ENCODE measurements around the gene BHLHE23.

The BHLHE23 gene

DNA sequence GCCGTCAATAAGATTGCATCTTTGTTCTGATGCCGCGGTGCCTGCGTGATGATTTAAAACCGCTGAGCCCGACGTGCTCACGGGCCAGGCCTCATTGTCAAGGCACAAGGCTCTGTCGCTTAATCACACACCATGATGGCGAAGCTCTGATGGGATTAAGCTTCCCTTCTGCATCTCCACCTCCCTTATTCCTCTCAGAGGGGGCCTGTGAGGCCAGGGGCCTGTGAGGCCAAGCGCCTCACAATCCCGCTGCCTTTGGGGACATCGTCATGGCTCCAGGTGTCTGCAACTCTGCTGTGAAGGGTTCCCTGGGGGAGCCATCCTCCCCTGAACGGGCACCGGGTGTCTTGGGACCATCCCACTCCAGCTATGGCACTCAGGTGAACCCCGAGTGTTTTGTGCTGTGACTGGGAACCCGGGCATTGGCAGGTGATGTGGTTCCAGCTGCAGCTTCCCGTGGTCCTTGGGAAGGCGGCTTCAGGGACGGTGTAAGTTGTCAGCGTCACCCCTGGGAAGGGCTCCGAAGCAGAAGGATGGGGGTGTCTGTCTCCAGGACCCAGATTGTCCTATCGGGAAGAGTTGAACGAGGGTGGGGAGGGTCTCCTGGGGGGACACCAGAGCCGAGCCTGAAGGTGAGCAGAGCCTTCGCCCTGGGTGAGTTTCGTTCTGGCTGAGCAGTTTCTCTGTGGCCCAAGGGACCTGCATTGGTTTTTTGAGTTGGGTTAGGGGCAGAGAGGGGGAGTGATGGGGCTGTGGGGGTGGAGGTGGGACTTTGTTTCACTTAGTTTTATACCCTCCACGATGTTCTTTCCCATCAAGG is 18.0 kb upstream of the BHLHE23 start:
- no peak for DNase-seq

DNA sequence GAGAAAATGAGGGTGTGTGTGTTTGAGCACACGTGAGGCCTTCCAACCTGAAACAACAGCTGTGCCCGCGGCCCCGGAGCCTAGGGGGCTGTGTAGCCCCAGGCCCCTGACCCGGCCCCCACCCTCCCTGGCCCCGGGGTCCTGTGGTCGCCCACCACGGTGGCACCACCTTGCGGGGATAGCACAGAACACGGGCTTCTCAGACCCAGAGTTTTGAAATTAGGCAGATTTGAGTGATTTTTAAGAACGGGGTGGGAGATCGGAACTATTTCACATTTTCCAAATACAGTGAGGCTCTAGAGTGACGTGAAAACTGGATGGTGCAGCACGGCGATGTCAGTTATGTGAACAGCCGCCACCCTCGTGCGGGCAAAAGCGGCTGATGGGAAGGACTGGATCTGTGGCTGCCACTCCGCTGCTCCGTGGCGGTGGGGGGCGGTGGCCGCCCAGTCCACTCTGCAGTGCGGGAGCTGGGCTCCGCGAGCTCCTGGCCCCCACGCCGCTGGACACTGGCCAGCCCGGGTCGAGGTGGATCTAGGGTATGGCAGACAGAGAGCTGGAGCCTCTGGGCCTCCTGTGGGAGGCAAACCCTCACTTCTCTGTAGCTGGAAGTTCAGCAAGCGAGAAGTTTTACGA is 17.3 kb upstream of the BHLHE23 start:
- no peak for DNase-seq

DNA sequence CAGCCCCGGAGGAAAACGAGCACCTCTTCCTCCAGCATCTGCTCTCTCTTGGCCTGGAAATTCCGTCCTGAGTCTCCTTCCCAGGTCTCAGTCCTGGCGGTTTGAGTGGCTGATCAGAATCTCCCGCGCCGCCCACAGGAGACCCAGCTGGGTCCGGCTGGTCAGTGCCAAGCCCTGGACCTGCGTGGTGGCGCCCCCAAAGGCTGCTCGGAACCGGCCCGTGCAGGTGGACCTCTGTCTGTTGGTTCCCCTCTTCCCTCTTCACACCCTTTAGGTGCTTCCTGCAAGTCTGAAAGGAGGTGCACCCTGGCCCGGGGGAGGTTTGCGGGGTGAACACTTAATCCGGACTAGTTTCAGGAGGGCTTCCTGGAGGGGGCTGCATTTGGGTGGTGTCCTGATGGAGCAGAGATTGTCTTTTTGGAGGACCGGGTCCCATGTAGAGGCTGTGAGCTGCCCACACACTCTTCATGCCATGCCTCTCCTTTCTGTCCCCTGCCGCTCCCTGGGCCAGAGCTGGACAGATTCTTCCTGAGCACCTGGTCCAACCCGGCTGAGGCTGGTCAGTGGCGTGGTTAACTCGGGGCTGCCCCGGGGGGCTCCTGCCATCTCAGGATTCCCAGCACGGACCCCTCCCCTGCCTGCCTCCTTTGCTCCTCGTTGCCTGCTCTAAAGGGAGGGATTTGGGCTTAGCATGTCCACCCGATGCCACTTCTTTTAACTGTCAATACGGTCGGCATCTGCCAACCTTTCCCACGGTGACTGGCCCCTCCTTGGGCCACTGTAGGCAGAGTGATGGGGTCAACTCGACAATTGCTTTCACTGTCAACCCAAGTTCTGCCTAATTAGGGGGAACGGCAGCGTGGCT is 16.5 kb upstream of the BHLHE23 start:
- no peak for DNase-seq

DNA sequence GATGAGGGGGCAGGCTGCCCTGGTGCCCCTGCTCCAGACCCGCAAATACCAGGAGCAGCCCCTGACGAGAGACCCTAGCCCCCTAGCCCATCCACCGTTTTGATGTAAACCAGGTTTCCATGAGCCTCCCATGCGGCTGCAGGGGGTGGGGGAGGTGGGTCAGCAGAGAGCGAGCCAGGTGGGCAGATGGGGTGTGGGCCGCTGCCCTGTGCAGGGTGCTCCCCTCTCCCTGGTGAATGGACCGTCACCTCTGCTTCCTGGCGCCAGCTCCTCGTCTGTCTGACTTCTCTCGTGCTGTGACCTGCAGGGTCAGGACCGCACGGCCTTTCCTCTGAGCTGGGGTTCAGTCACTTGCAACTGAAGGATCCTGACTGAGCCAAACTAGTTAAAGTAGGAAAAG is 15.7 kb upstream of the BHLHE23 start:
- no peak for DNase-seq

DNA sequence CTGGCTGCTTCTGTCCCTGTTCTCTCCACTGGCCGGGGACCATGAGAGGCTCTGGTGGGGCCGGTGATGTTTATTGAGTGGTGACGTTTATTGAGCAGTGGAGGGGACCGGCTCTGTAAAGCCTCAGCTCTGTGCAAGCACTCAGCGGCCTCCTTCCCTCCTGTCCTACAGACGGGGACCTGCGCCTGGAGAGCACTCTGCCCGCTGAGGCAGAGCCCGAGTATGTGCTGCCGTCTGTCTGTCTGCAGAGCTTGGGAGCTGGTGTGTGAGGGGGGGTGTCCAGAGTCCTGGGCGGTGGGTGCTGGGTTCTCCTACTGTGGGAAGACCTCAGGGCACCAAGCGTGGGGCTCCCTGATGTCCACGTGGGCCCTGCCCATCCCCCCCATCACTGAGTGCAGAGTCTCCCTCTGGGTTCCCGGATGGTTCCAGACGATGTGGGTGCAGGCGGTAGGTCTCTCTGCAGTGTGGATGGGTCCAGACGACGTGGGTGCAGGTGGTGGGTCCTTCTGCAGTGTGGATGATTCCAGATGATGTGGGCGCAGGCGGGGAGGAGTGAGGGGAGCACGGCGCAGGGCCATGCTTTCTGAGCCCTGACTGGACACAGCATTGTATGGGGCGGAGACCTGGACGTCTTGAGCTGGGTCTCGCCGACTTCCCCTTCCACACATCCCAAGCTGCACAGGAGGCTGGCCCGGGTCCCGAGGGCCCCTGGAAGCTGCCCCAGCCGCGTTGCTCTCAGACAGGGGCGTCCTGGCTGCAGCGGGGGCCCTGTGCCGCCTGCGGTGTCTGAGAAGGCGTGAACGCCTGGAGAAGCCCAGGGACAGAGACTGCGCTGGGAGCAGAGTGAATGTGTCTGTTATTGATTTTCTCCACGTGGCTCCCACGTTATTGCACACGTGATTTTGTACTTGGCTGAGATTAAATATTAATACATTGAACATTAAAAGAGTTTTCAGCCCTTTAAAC is 14.9 kb upstream of the BHLHE23 start:
- no peak for DNase-seq

DNA sequence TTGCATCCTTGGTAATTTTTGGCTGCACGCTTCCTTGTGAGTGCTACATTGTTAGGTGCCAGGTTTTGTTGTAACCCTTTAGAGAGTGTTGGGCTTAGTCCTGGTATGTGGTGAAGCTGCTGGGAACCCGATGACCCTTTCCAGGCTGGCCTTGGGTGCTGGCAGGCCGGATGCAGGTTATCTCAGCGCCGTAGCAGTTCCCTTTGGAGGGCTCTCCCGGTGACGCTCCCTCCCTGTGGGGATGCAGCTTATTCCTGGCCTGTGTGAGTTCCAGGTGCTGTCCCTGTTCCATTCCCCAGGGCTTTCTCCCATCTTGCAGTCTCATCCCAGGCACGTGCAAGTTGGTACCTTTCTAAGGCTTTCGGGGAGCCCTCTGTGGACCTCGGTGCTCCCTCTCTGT is 13.9 kb upstream of the BHLHE23 start:
- DNase-seq, result no peak

DNA sequence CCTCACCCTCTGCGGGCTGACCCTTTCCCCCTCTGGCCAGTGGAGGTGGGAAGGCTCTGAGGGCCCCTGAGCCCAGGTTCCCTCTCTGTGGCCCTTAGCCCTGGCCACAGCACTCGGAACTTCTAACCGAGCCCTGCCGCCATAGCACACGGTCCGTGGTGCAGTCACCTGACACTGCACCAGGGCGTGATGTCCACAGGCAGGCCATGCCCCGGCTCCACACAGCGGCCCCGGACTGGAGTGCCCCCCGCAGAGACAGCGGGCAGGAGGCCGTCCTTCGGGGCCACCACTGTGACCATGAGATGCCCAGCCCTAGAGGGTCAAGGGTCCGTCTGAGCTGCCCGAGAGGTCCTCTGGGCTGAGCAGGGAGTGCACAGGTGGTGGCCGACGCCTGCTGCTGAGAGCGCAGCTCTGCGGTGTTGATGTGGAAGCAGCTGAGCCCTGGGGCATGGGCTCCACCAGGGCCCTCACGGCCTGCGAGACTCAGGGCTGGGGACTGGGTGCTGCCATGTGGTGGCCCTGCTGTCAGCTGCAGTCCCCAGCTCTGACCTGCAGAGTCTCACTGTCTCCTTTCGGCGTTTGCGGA is 11.2 kb upstream of the BHLHE23 start:
- DNase-seq, result no peak

DNA sequence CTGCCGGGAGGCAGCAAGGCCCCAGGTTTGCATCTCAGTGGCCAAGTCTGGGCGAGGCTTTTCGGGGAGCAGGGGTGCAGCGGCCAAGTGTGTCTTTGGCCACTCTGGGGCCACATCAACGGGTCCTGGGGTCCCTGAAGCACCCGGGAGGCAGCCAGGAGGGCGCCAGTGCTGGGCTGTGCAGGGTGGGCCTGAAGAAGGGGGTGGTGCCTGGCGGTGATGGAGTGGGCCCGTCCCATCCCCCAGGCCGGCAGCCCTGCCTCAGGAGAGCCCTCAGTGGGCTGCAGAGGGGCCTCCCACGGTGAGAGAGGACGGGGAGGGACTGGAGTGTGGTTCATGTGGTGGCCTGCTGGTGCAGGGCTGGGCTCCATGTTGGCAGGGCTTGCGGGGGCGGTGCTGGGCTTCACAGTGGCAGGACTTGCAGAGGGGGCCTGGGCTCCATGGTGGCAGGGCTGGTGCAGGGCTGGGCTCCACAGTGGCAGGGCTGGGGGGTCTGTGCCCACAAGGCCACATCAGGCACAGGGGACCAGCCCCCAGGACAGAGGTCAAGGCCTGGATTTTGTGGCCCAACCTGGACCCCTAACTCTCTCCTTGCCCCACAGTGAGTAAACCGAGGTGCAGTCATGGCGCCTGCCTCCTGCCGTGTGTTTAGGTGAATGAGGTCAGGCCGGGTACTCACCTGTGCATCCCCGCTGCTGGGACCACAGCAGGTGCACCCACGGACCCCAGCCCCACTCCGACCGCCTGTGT is 10.5 kb upstream of the BHLHE23 start:
- no peak for DNase-seq

DNA sequence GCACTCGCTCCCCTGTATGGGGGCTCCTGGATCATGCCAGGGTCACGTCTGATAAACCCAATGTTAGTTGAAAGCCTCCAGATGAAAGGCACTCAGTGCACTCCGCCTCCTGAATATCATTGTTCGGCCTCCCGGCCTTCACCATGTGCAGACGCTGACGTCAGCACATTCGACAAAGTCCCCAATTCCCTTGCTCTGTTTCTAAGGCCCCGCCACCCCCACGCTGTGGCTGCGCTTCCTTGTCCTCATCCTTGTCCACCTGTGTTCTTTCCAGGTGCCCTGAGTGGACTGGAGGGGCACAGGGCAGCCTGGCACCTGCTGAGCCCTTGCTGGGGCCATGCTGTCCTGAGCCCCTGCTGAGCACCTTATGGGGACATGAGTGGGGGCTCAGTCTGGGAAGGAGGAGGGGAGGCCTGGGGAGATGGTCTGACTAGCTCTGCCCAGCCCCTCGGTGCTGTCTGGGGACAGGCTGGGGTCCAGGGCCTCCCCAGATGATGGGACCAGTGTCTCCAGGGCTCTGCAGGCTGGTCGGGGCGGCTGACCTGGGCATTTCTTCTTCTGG is 9.8 kb upstream of the BHLHE23 start:
- DNase-seq, result no peak

DNA sequence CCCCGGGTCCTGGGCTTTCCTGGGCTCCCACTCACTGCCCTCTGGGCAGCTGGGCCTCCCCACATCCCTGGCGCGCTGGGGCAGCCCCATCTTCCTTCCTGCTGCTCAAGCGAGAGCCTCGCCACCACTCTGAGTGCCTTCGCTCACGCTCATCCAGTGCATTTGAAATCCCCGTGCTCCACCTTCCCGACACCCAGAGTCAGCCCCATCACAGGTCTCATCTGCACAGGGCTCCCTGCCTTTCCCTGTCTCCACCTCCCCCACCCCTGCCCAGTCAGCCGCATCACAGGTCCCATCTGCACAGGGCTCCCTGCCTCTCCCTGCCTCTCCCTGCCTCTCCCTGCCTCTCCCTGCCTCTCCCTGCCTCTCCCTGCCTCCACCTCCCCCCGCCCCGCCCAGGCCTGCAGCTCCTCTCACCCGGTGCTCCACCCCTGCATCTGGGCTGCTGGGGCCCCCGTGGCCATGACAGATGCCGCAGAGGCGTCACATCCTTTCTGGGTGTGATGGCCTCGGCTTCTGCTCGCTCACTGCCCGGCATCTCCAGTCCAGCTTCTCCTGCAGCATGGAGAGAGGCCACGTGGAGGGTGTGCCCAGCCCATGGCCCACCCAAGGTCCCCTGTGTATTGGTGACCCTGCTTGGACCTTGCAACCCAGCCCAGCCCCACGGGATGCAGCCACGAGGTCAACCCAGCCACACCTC is 9.0 kb upstream of the BHLHE23 start:
- no peak for DNase-seq

DNA sequence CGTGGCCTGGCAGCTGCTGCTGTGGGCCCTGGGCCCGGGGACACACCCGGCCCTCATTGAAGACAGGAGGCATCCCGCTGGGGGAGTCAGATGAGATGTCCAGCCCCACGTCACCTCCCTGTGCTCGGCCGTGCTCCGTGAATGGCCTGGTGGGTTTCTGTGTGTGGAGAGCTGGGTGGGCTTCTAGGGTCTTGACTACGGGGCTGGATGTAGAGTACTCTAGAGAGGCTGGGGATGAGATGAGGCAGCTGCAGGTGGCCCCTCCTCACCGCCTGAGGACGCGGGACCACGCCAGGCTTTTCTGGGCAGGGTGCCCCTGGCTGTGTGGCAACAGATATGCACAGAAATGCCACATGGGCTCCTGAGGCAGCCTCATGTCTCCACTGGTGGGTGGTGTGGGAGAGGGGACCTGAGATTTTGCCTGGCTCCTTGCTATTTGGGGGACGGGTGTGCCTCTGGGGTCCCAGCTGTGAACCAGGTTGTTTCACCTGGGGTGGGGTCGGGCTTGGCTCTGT is 8.4 kb upstream of the BHLHE23 start:
- DNase-seq, result no peak

DNA sequence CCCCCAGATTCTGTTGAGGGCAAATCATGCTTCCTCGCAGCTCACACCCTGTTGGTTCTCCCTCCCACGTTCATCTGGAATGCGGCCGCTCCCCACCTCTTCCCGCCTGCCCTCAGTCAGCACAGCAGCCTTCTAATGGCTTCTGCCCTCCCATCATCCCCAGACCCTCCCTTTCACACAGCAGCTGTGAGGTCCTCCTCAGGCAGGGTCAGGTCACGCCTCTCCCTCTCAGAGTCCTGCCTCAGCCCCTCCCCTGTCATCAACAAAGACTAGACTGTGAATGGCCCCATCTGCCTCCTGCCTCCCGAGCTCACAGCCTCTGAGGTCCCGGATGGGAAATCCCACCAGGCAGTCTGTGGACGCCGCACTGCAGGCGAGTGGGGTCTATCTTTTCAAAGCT is 7.9 kb upstream of the BHLHE23 start:
- DNase-seq, result no peak

DNA sequence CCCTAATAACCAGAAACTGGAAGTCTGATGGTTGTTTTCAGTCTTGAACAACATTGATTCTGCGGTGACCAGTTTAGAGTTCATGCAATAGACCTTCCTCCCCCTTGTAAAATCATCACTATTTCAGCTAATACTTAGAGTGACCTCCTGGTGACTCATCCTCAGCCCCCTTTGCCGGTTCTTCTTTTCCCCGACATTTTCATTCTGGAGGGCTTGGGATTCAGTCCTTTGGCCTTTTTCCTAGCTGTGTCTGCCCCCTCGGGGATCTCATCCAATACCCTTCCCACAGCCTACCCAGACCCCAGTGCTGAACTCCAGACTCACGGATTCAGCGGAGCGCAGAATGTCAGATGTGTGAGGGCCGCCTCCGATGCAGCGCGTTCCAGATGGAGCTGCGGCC is 7.5 kb upstream of the BHLHE23 start:
- DNase-seq, result no peak

DNA sequence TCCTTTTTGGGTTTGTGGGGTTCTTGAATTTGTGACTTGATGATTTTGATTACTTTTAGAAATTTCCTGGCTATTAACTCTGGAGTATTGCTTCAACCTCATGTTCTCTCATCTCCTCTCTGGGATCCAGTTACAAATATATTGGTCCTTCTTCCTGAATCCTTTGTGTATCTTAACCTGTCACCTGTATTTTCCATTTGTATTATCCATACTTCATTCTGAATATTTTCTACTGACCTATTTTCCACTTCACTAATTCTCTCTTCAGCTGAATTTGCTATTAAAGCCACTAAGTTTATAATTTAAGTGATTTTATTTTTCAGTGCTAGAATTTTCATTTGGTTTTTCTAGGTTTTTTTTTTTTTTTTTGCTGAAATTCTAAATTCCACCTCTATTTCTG is 6.4 kb upstream of the BHLHE23 start:
- DNase-seq, result no peak

DNA sequence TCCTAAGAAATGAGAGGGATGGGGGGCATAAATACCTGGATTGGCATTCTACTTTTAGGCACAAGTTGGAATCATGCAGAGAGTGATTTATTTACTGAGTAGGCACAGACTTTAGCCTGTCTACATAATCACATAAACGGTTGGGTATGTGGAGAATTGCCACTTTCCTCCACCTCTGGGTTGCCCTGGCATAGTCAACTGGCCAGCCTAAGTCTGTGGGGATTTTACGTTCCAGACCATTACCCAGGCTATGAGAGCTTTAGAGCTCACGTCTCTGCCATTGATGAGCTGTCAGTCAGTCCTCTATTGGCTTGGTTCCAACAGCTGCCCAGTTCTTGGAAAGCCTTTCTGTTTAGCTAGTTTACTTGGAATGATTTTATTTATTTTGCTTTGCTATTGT is 5.0 kb upstream of the BHLHE23 start:
- DNase-seq, result no peak

DNA sequence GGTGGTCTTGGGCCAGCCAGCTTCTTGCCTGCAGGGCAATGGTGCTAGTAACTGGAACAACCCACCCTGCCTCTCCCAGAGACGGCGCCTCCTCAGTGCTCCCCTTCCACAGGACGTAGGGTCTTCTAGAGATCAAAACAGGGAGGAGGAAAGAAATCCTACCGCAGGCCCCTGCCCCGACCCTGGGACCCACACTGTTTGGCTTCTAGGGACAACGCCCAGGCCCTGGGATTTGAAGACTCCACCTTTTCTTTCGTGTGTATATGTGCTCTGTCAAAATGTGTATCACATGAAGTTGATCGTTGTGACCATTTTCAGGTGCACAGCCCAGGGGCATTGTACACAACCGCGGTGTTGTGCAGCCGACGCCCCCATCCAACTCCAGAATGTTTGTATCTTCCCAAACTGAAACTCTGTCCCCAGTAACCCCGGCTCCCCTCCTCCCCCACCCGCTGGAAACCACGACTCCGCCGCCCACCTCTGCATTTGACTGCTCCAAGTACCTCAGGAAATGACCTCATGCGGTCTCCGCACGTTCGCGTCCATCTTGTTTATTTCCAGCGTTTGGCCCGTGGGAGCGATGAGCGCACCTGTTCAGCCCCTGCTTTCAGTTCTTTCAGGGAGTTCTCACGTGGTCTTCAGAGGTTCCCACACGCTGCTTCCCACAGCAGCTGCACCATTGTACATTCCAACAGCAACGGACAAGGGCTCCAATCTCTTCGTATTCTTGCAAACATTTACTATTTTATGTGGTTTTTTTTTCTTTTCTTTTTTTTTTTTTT is 3.4 kb upstream of the BHLHE23 start:
- peak; percentile 49 for DNase-seq

DNA sequence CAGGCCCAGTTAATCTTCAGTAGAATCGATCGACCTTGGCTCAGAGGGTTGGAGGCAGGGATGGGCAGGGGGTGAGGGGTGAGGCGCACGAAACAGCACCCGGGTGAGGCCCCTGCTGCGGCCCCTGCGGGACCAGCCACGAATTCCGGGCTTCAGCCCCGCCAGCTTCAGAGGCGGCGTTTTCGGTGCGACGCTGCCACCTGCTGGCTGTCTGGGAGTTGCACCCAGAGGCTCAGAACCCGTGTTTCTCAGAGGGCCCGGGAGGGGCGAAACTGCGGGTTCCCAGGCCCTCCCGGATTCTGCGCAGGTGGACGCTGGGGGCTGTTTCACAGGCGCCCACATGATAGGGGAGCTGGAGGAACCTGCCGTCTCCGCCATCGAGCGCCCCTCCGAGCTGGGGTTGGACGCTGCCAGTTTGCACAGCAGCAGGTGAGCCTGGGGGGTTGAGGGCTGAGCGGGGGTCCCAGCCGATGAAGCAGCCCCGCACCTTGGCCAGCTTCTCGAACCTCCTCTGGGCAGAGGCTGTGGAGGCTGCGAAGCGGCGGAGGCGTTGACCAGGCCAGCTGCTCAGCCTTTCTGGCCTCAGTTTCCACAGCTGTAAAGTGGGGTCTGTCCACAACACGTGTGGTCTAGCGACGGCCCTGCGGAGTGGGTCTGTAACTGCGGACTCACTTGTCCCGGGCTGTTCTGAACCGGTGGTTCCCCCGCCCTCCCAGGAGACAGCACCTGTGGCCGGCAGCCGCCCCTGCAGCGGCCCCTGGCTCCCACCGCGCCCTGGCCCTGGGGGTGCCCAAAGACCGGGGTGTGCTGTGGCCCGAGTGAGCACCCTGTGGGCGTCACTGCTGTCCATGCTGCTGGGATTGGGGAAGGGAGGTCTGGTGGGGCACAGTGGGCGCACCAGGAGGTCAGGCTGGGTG is 2.5 kb upstream of the BHLHE23 start:
- peak; percentile 74 for DNase-seq

DNA sequence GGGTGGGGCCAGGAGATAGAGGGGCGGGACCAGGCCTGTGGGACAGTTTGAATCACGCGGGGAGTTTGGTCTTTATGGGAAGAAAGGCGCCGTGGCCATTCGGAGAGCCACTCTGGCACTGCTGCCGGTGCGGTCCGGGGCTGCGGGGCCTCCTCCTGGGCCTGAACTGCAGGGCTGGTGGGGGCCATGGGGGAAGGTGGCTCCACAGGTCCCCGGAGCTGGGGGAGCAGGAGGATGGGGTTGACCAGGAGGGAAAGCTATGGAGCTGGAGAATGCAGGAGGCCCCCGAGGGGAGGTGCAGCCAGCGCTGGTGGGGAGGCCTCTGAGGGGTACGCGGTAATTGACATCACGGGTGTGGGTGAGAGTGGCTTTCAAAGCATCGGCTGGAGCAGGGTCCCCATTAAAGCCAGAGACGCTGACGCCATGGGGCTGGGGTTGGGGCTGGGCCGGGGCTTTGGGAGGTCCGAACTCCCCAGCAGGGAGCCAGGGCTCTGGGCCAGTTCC is 1.8 kb upstream of the BHLHE23 start:
- DNase-seq, result no peak

Measured in CD4-positive, alpha-beta T cell treated with Interleukin-4 for 4 hours (primary cell).